NCI-H524 treated with DMSO at 0.1 percent for 48 hours (cell line): ENCODE data around the gene GH1.

Experiments
- DNase-seq: peaks from one replicate; lab custom pipeline; 2025; lab: John Stamatoyannopoulos, UW

Gene GH1

GRCh38 chr17:63944736-63945499 is 26.3 kb upstream of the GH1 start:
- DNase-seq = no peak

GRCh38 chr17:63943745-63944144 is 25.1 kb upstream of the GH1 start:
- DNase-seq = no peak

GRCh38 chr17:63942309-63942985 is 23.8 kb upstream of the GH1 start:
- no peak for DNase-seq

- no peak for DNase-seq
Measured at GRCh38 chr17:63941751-63942150, 23.1 kb upstream of the GH1 start.

GRCh38 chr17:63941162-63941561 is 22.5 kb upstream of the GH1 start:
- DNase-seq = no peak

GRCh38 chr17:63940584-63940983 is 21.9 kb upstream of the GH1 start:
- DNase-seq = no peak

- no peak for DNase-seq
Measured at GRCh38 chr17:63939884-63940283, 21.2 kb upstream of the GH1 start.

GRCh38 chr17:63939401-63939800 is 20.8 kb upstream of the GH1 start:
- no peak for DNase-seq

GRCh38 chr17:63937920-63938319 is 19.3 kb upstream of the GH1 start:
- DNase-seq = no peak

GRCh38 chr17:63937319-63937718 is 18.7 kb upstream of the GH1 start:
- no peak for DNase-seq

GRCh38 chr17:63934183-63935112 is 15.8 kb upstream of the GH1 start:
- DNase-seq = no peak

GRCh38 chr17:63933598-63933997 is 15.0 kb upstream of the GH1 start:
- DNase-seq = no peak

GRCh38 chr17:63932721-63933120 is 14.1 kb upstream of the GH1 start:
- DNase-seq = no peak

GRCh38 chr17:63931981-63932561 is 13.4 kb upstream of the GH1 start, which contains the start of gene CD79B:
CD79B (minus strand) TSS chr17:63932331; CDS start chr17:63932261, 70 bp downstream.
- DNase-seq = no peak

- DNase-seq = no peak
Measured at GRCh38 chr17:63930951-63931575, 12.4 kb upstream of the GH1 start.

- no peak for DNase-seq
Measured at GRCh38 chr17:63929860-63930766, 11.5 kb upstream of the GH1 start.

- DNase-seq = no peak
Measured at GRCh38 chr17:63928966-63929695, 10.5 kb upstream of the GH1 start.

- no peak for DNase-seq
Measured at GRCh38 chr17:63928172-63928666, 9.6 kb upstream of the GH1 start.

- no peak for DNase-seq
Measured at GRCh38 chr17:63927464-63928171, 9.0 kb upstream of the GH1 start.
